HEK293T (cell line): ENCODE measurements around the gene MAP2K1.
"Not testable (repeated sequence)": the region's sequence is repeated elsewhere in the genome, so short reads cannot be mapped to it uniquely, and the experiment has no call there.

Experiments
- CTCF ChIA-PET: fragments of 350-600 bp; formaldehyde crosslinking; extraction: SDS; loops from one replicate; lab custom pipeline; 2021; ENCODE audit warnings: antibody characterized with exemption, inconsistent platforms; lab: Yijun Ruan, JAX
- POLR2A ChIA-PET: fragments of 350-600 bp; formaldehyde crosslinking; extraction: SDS; loops from one replicate; lab custom pipeline; 2020; ENCODE audit warnings: antibody characterized with exemption, inconsistent platforms; lab: Yijun Ruan, JAX
- DNase-seq: peaks from one replicate; pipeline ENCODE4 v3.0.0; 2012; ENCODE audit warnings: mixed read lengths; ENCODE audit errors: extremely low spot score
- ARNT ChIP-seq: fragments of 450-650 bp; IDR thresholded peaks from 2 replicates; pipeline ENCODE4 v1.6.1; 2017; ENCODE audit warnings: mild to moderate bottlenecking
- BHLHE40 ChIP-seq: fragments of 450-650 bp; IDR thresholded peaks from 2 replicates; pipeline ENCODE4 v1.6.1; 2016; ENCODE audit warnings: mild to moderate bottlenecking, moderate library complexity, borderline replicate concordance
- CTBP1 ChIP-seq: fragments of 450-650 bp; IDR thresholded peaks from 2 replicates; pipeline ENCODE4 v1.6.1; 2016; ENCODE audit warnings: borderline replicate concordance
- ELF4 ChIP-seq: fragments of 450-650 bp; IDR thresholded peaks from 2 replicates; pipeline ENCODE4 v1.6.1; 2017; ENCODE audit warnings: antibody characterized with exemption
- FOXA1 ChIP-seq: fragments of 450-650 bp; IDR thresholded peaks from 2 replicates; pipeline ENCODE4 v1.6.1; 2016; ENCODE audit warnings: mild to moderate bottlenecking
- FOXK2 ChIP-seq: fragments of 450-650 bp; IDR thresholded peaks from 2 replicates; pipeline ENCODE4 v1.6.1; 2016; ENCODE audit warnings: mild to moderate bottlenecking
- FOXM1 ChIP-seq: fragments of 450-650 bp; IDR thresholded peaks from 2 replicates; pipeline ENCODE4 v1.6.1; 2017; ENCODE audit warnings: mild to moderate bottlenecking, borderline replicate concordance
- HDGF ChIP-seq: fragments of 450-650 bp; IDR thresholded peaks from 2 replicates; pipeline ENCODE4 v1.6.1; 2017; ENCODE audit warnings: antibody characterized with exemption, borderline replicate concordance
- L3MBTL2 ChIP-seq: fragments of 450-650 bp; conservative IDR thresholded peaks from 2 replicates; pipeline ENCODE4 v1.6.1; 2016; ENCODE audit warnings: mild to moderate bottlenecking
- LEF1 ChIP-seq: fragments of 450-650 bp; IDR thresholded peaks from 2 replicates; pipeline ENCODE4 v1.6.1; 2017; ENCODE audit warnings: mild to moderate bottlenecking, borderline replicate concordance
- NFRKB ChIP-seq: fragments of 450-650 bp; IDR thresholded peaks from 2 replicates; pipeline ENCODE4 v1.6.1; 2016; ENCODE audit warnings: mild to moderate bottlenecking, moderate library complexity
- SP1 ChIP-seq: fragments of 450-650 bp; IDR thresholded peaks from 2 replicates; pipeline ENCODE4 v1.6.1; 2017
- SUZ12 ChIP-seq: fragments of 450-650 bp; IDR thresholded peaks from 2 replicates; pipeline ENCODE4 v1.6.1; 2016; ENCODE audit warnings: mild to moderate bottlenecking
- TARDBP ChIP-seq: fragments of 450-650 bp; IDR thresholded peaks from 2 replicates; pipeline ENCODE4 v1.6.1; 2016
- ZNF384 ChIP-seq: fragments of 450-650 bp; IDR thresholded peaks from 2 replicates; pipeline ENCODE4 v1.6.1; 2016
- TF ChIP-seq, protein P1 (sequence below): fragments of 450-650 bp; IDR thresholded peaks from 2 replicates; pipeline ENCODE4 v1.6.1; 2016

MAP2K1 gene

DNA sequence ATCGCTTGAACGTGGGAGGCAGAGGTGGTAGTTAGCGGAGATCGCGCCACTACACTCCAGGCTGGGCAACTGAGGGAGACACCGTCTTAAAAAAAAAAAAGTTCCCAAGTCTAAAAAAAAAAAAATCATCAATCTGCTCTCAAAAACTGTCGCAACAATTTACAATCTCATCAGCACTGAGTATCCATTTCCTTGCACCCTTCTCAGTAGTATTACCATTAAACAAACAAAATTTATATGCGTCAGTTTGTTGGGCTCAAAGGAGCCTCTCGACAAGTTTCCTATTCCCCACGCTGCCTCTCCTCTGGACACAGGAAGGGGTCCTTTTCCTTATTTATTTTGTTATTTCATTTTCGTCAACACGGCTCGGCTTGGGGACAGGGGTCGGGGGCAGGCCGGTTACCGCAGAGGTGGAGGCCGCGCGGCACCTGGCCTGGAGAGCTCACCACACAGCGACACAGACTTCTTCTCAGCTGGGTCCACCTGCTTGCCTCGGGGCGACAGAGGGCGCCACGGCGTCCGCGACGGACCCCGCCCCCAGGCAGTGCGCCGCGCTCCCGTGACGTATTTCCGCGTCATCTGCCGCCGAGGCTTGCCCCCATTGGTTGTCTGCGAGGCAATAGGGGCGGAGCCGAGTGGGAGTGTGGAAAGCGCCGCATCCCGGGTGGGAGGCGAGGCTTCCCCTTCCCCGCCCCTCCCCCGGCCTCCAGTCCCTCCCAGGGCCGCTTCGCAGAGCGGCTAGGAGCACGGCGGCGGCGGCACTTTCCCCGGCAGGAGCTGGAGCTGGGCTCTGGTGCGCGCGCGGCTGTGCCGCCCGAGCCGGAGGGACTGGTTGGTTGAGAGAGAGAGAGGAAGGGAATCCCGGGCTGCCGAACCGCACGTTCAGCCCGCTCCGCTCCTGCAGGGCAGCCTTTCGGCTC, at the start of gene MAP2K1:
Gene MAP2K1, plus strand, starts transcription at position 709 of the 920 bp plus-strand sequence. CDS start 436 bp downstream, outside the sequence.
- CTCF ChIA-PET = interaction anchor here (0.6 to 1.7 kb wide), 2 partner anchors 17 to 113 kb away, joined by 3 to 8 read pairs; no protein-coding TSS in a partner anchor
- TF ChIP-seq TARDBP (peak; percentile 94), NFRKB (no peak), SUZ12 (no peak), FOXK2 (no peak; the same call in 1 of the 2 replicates), SP1 (no peak), FOXA1 (no peak), ARNT (no peak), HDGF (no peak), LEF1 (no peak), ELF4 (no peak; the same call in 1 of the 2 replicates), BHLHE40 (no peak), L3MBTL2 (peak; percentile 87), FOXM1 (no peak), ZNF384 (peak; percentile 93), CTBP1 (peak; percentile 34; the same call in 1 of the 2 replicates)
- TF ChIP-seq, protein P1, sequence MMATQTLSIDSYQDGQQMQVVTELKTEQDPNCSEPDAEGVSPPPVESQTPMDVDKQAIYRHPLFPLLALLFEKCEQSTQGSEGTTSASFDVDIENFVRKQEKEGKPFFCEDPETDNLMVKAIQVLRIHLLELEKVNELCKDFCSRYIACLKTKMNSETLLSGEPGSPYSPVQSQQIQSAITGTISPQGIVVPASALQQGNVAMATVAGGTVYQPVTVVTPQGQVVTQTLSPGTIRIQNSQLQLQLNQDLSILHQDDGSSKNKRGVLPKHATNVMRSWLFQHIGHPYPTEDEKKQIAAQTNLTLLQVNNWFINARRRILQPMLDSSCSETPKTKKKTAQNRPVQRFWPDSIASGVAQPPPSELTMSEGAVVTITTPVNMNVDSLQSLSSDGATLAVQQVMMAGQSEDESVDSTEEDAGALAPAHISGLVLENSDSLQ = peak; percentile 79
- POLR2A ChIA-PET = interaction anchor here (1.0 to 4.3 kb wide), 11 partner anchors 8 to 465 kb away, joined by 3 to 35 read pairs (median 4); partner anchors contain the start of genes SNAPC5 and TIPIN
- peak; percentile 96 for DNase-seq

DNA sequence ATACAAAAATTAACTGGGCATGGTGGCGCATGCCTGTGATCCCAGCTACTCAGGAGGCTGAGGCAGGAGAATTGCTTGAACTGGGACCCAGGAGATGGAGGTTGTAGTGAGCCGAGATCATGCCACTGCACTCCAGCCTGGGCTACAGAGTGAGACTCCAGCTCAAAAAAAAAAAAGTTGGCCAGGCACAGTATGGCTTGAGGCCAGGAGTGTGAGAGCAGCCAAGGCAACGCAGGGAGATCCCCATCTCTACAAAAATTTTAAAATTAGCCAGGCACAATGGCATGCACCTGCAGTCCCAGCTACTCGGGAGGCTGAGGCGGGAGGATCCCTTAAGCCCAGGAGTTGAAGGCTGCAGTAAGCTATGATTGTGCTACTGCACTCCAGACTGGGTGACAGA, 38.2 kb upstream of the MAP2K1 start:
- DNase-seq, CTCF ChIA-PET, POLR2A ChIA-PET: not testable (repeated sequence)

DNA sequence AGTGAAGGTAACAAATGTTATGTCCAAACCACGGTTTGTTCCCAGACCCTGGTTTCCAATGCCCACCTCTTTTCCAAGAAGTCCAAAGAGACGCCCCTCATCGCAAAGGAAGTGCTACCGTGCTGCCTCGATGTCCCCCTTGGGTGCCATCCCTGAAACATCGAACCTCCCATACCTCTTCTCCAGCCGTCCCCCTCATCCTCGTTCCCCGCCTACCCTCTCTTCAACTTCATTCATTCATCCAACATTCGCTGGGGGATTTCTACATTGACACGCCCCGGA, 30.7 kb upstream of the MAP2K1 start:
- CTCF ChIA-PET = interaction anchor here (0.8 kb wide), 1 partner anchor 11 kb away, joined by 4 read pairs; no protein-coding TSS in a partner anchor
- no peak for TF ChIP-seq ELF4
- TF ChIP-seq FOXA1 = no peak
- TF ChIP-seq HDGF = no peak
- TF ChIP-seq ZNF384 = no peak
- TF ChIP-seq L3MBTL2 = no peak
- TF ChIP-seq FOXM1 = no peak
- no peak for TF ChIP-seq SUZ12
- TF ChIP-seq TARDBP = no peak
- no peak for TF ChIP-seq BHLHE40
- TF ChIP-seq ARNT = no peak
- TF ChIP-seq, protein P1 = no peak
- TF ChIP-seq SP1 = no peak
- TF ChIP-seq LEF1 = no peak
- peak; percentile 28 for DNase-seq
- POLR2A ChIA-PET = interaction anchor here (0.9 to 3.7 kb wide), 7 partner anchors 15 to 745 kb away, joined by 3 to 35 read pairs (median 4); partner anchors contain the start of genes INTS14, MAP2K1, RPL4 and SNAPC5

DNA sequence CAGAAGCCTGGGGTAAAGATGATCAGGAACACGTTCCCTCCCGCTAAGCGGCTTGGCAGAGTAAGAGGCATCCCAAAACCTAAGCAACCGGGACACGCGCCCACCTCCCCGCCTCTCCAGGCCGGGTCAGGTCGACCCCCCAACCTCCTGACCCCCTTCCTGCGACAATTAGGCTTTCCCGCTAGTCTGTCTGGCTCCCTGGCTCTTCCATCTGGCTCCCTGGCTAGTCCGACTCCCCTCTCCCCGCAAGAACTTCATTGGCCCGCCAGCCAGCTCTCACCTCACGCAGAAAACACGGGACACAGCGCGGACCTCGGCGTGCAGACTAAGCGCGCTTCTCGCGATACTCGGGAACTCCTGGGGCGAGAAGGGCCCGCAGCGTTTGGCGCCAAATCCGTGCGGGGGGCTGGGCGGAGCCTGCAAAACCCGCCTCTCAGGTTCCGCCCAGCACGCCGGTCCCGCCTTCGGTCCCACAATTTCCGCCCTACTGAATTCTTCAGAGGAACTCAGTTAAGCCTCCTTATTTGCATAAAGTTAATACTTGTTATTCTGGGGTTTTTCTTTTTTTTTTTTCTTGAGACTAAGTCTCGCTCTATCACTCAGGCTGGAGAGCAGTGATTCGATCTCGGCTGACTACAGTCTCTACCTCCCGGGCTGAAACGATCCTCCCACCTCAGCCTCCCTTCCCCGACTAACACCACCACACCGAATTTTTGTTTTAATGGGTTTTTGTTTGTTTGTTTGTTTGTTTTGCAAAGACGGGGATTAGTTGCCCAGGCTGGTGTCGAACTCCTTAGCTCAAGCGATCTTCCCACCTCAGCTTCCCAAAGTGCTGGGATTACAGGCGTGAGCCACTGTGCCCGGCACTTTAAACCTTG, 30.1 kb upstream of the MAP2K1 start, which contains the start of gene TIPIN:
Gene TIPIN, minus strand, starts transcription at position 327 of the 878 bp plus-strand sequence. CDS start 3,738 bp downstream, outside the sequence.
- TF ChIP-seq FOXA1 (no peak), HDGF (no peak), FOXK2 (no peak), ARNT (no peak), NFRKB (no peak), SUZ12 (no peak), ELF4 (no peak), ZNF384 (peak; percentile 91), FOXM1 (no peak), LEF1 (no peak), BHLHE40 (no peak), SP1 (peak; percentile 76; the same call in 1 of the 2 replicates), CTBP1 (no peak), TARDBP (no peak), L3MBTL2 (peak; percentile 96)
- TF ChIP-seq, protein P1 = no peak
- CTCF ChIA-PET = interaction anchor here (0.6 kb wide), 1 partner anchor 921 kb away, joined by 3 read pairs; no protein-coding TSS in a partner anchor
- peak; percentile 95 for DNase-seq
- POLR2A ChIA-PET = interaction anchor here (0.6 to 3.7 kb wide), 9 partner anchors 13 to 745 kb away, joined by 3 to 35 read pairs (median 3); partner anchors contain the start of genes INTS14, MAP2K1, RPL4 and SNAPC5

DNA sequence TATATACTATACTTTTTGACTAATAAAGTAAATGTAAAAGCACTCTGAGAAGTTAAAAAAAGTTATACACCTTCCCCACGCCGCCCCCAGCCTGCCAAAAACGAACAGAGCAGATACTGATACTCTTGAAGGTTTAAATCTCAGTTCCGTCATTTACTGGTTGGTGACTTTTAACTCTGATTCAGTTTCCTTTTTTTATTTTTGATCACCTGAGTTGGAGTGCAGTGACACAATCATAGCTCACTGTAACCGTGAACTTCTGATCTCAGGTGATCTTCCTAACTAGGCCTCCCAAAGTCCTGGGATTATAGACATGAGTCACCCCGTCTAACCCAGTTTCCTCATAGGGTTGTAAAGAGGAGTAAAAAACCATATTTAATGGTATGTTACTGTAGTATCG, 27.0 kb upstream of the MAP2K1 start:
- ChIA-PET POLR2A (no interaction called here), CTCF (no interaction called here)
- TF ChIP-seq FOXK2 (no peak), LEF1 (no peak), CTBP1 (no peak), FOXM1 (no peak), BHLHE40 (no peak)
- no peak for DNase-seq

DNA sequence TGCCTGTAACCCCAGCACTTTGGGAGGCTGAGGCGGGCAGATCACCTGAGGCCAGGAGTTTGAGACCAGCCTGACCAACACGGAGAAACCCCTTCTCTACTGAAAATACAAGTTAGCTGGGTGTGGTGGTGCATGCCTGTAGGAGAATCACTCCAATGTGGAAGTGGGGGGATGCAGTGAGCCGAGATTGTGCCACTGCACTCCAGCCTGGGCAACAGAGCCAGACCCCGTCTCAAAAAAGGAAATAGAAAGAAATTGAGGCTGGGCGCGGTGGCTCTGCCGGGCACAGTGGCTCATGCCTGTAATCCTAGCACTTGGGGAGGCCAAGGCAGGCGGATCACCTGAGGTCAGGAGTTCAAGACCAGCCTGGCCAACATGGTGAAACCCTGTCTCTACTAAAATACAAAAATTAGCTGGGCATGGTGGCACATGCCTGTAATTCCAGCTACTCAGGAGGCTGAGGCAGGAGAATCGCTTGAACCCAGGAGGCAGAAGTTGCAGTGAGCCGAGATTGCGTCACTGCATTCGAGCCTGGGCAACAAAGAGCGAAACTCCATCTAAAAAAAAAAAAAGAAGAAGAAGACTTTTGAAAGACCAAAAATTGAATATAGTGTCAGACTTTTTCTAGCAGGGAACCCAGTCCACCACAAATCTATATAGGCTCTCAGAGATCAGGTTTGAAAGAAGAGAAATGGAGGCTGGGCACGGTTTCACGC, 24.8 kb upstream of the MAP2K1 start:
- DNase-seq = not testable (repeated sequence)
- CTCF ChIA-PET = interaction anchor here (0.7 kb wide), 1 partner anchor 1502 kb away, joined by 4 read pairs; no protein-coding TSS in a partner anchor

More for the DNA sequence above, 24.8 kb upstream of the MAP2K1 start:
- POLR2A ChIA-PET = not testable (repeated sequence)
